ENCODE results near the gene SCNN1A.

DNA sequence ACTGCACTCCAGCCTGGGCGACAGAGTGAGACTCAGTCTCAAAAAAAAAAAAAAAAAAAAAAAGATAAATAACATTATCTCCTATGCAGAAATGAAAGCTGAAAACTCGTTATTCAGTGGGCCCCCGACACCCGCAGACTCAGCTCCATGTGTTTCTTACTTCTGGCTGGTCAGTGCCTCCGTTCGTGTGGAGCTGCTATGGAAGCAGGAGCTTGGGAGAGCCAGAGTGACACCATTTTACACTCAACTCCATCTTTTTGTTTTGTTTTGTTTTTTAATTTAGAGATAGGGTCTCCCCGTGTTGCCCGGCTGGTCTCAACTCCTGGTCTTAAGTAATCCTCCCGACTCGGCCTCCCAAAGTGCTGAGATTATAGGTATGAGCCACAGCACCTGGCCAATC is 78.2 kb downstream of the SCNN1A start:
- no peak for TF ChIP-seq POLR2AphosphoS5 (IDR thresholded peaks at IDR 0.05; ENCODE audit: low read depth)
- TF ChIP-seq, protein P1, sequence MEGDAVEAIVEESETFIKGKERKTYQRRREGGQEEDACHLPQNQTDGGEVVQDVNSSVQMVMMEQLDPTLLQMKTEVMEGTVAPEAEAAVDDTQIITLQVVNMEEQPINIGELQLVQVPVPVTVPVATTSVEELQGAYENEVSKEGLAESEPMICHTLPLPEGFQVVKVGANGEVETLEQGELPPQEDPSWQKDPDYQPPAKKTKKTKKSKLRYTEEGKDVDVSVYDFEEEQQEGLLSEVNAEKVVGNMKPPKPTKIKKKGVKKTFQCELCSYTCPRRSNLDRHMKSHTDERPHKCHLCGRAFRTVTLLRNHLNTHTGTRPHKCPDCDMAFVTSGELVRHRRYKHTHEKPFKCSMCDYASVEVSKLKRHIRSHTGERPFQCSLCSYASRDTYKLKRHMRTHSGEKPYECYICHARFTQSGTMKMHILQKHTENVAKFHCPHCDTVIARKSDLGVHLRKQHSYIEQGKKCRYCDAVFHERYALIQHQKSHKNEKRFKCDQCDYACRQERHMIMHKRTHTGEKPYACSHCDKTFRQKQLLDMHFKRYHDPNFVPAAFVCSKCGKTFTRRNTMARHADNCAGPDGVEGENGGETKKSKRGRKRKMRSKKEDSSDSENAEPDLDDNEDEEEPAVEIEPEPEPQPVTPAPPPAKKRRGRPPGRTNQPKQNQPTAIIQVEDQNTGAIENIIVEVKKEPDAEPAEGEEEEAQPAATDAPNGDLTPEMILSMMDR (IDR thresholded peaks at IDR 0.05; ENCODE audit: insufficient read depth, low read length) = no peak
- TF ChIP-seq, protein P2, sequence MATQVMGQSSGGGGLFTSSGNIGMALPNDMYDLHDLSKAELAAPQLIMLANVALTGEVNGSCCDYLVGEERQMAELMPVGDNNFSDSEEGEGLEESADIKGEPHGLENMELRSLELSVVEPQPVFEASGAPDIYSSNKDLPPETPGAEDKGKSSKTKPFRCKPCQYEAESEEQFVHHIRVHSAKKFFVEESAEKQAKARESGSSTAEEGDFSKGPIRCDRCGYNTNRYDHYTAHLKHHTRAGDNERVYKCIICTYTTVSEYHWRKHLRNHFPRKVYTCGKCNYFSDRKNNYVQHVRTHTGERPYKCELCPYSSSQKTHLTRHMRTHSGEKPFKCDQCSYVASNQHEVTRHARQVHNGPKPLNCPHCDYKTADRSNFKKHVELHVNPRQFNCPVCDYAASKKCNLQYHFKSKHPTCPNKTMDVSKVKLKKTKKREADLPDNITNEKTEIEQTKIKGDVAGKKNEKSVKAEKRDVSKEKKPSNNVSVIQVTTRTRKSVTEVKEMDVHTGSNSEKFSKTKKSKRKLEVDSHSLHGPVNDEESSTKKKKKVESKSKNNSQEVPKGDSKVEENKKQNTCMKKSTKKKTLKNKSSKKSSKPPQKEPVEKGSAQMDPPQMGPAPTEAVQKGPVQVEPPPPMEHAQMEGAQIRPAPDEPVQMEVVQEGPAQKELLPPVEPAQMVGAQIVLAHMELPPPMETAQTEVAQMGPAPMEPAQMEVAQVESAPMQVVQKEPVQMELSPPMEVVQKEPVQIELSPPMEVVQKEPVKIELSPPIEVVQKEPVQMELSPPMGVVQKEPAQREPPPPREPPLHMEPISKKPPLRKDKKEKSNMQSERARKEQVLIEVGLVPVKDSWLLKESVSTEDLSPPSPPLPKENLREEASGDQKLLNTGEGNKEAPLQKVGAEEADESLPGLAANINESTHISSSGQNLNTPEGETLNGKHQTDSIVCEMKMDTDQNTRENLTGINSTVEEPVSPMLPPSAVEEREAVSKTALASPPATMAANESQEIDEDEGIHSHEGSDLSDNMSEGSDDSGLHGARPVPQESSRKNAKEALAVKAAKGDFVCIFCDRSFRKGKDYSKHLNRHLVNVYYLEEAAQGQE (IDR thresholded peaks at IDR 0.05; ENCODE audit: insufficient replicate concordance, low read depth) = no peak

All from HL-60 (cell line).